GM12865 (cell line): ENCODE measurements around the gene DHCR24.
"Not testable (repeated sequence)": the region's sequence is repeated elsewhere in the genome, so short reads cannot be mapped to it uniquely, and the experiment has no call there.

Experiments used
- DNase-seq: peaks from one replicate; pipeline ENCODE4 v3.0.0; 2010; ENCODE audit warnings: low read depth
- H3K4me3 ChIP-seq: 2 replicates; pipeline ENCODE4 v1.5.1; 2011; ENCODE audit warnings: mild to moderate bottlenecking, low read depth, low read length, control low read depth
- TF ChIP-seq, protein P1 (sequence below): IDR thresholded peaks from 2 replicates; pipeline ENCODE4 v1.5.1; 2011; ENCODE audit warnings: low read length, control low read depth, low read depth, inconsistent platforms; ENCODE audit not compliant: insufficient read depth; ENCODE audit errors: missing control alignments

The DHCR24 gene

DNA sequence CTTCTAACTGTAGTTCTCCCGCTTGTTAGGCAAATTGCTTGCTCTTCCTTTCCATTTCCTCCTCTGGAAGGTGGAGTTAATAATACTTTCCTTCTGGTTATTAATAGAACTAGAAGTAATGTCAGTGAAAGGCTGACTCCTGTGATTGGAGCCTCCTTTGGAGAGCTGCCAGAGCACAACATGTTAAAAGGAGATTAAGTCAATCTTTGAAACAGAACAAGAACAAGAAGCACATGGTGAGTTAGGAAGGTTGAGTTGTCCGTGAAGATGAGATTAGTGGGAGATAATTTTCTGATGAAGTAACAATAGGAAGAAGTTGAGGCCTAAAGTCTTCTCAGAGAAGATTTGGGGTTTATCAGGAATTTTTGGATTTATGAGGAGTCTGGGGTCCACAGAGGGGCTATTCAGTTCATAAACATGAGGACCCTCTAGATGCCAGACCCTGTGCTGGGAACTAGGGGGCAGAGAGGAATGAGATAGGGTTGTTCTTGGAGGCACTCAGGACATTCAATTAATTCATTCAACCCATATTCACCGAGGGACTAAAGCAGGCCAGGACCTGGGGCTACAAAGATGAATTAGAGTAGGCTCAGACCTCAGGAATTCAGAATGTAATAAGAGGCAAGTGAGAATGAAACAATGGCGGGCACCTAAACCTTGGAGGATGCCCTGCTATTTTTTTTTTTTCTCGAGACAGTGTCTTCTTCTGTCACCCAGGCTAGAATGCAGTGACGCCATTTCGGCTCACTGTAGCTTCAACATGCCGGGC lies 40.7 kb upstream of the DHCR24 start:
- no peak overlapping the region for H3K4me3 ChIP-seq
- TF ChIP-seq, protein P1, sequence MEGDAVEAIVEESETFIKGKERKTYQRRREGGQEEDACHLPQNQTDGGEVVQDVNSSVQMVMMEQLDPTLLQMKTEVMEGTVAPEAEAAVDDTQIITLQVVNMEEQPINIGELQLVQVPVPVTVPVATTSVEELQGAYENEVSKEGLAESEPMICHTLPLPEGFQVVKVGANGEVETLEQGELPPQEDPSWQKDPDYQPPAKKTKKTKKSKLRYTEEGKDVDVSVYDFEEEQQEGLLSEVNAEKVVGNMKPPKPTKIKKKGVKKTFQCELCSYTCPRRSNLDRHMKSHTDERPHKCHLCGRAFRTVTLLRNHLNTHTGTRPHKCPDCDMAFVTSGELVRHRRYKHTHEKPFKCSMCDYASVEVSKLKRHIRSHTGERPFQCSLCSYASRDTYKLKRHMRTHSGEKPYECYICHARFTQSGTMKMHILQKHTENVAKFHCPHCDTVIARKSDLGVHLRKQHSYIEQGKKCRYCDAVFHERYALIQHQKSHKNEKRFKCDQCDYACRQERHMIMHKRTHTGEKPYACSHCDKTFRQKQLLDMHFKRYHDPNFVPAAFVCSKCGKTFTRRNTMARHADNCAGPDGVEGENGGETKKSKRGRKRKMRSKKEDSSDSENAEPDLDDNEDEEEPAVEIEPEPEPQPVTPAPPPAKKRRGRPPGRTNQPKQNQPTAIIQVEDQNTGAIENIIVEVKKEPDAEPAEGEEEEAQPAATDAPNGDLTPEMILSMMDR = no peak
- DNase-seq = no peak

DNA sequence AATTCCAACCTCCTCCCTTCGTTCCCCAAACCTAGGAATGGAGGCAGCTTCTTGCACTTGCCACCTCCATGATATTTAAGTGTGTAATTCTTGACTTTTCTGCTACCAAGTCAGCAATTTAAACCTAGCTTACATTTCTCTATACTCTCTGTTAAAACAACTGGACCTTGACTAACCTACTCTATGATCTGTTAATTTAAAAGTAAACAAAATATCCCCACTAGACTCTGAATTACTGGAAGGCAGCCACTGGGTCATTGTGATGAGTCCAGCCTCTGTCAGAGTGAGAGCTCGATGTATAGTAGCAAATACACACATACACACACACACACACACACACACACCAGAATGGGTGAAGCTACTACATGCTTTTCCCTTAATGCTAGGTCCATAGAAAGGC lies 40.0 kb upstream of the DHCR24 start:
- DNase-seq = no peak

DNA sequence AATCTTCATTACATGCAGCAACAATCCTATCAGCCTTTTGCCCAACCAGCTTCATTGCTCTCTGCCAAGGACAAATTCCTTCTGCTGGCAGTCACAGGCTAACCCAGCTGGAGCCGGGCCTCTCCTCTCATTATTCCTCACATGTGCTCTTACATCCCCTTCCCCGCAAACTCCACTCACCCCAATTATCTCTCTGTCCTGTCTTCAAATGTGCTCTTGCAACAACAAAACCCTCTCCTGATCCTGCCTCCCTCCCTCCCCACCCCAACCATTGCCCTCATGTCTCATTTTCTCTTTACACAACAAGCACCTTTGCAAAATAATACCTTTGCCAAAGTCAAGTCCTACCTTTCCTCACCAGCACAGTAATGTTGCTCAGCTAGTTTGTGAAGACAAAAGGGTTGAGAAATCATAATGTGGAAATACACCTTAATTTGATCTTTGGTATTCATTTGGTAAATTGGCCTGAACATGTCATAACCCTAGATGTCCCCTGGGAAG lies 36.0 kb upstream of the DHCR24 start:
- H3K4me3 ChIP-seq = no peak overlapping the region
- TF ChIP-seq, protein P1 = no peak
- DNase-seq = no peak

More for the DNA sequence above, 40.0 kb upstream of the DHCR24 start:
- no peak overlapping the region for H3K4me3 ChIP-seq
- TF ChIP-seq, protein P1 = no peak

DNA sequence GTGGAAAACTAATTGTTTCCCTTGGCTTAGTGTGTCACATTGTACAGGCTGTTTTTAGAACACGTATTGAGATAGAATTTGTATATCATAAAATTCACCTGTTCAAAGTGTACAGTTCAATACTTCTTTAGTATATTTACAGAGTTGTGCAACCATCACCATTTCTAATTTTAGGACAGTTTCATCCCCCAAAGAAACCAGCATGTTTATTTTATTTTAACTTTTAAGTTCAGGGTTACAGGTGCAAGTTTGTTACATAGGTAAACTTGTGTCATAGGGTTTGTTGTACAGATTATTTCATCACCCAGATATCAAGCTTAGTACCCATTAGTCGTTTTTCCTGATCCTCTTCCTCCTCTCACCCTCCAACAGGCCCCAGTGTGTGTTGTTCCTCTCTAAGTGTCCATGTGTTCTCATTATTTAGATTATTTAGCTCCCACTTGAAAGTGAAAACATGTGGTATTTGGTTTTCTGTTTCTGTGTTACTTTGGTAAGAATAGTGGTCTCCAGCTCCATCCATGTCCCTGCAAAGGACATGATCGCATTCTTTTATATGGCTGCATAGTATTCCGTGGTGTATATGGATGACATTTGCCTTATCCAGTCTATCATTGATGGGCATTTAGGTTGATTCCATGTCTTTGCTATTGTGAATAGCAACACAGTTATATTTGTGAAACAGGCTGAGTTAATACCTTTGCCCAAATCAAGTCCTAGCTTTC lies 35.2 kb upstream of the DHCR24 start:
- no peak overlapping the region for H3K4me3 ChIP-seq
- TF ChIP-seq, protein P1 = no peak
- no peak for DNase-seq

DNA sequence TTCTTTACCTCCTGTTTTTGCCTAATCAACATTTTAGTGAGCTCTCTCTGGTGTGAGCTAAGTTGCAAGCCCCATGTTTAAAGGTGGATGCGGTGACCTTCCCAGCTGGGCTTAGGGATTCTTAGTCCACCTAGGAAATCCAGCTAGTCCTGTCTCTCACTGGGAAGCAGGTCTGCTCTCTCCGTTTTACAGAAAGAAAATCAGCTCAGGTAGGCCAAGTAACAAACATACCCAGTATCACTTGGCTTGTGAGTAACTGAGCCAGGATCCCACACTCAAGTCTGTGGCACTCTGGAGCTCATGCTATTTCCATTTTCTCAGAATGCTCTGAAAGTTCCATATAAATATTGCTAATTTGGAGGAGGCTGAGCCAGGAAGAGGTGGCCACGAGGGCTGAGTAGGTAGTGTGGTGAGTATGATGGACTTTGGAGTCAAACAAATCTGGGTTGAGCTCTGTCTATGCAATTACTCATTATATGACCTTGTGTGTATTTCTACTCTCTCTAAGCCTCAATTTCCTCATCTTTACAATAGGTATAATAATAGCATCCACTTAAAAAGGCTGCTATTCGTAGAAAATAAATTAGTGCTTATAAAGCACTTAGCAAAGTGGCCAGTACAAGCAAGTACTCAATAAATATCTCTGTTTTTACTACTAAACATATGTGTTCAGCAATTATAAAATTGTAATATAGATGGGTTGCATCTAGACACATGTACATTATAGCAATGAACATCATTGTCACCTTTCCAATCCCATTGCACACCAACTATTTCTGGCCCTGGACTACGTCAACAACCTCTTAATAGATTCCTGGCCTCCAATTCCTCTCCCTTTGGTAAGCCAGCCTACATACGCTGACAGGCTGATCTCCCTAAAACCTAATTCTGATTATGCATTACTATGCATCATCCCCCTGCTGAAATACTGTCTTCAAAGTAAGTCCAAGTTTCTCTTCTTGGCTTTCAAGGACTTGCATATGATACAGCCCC lies 32.7 kb upstream of the DHCR24 start:
- DNase-seq = no peak
- no peak overlapping the region for H3K4me3 ChIP-seq
- TF ChIP-seq, protein P1 = no peak

DNA sequence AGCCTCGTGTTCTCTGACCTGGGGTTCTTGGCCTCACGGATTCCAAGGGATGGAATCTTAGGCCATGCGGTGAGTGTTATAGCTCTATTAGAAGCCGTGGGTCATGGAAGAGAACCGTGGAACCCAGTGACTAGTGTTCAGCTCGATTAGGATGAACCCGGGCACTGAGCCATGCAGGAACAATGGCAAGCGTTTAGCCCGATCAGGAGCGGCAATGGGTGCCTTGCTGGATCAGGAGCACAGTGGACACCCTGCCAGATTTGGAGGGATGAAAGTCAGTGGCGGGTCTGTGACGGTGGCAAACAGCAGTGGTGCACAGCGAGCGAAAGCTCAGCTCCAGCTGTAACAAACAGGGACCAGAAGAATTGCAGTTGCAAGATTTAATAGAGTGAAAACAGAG lies 24.1 kb upstream of the DHCR24 start:
- not testable (repeated sequence) for DNase-seq, H3K4me3 ChIP-seq
